HCT116 (cell line): ENCODE measurements around the gene CTBP2. TPM values are rescaled to one million over a fixed set of nuclear protein-coding genes. Genes with fewer than 3 reads are reported as not detected.

Source experiments
- ATAC-seq: fragments of 200-7000 bp; cut with Tn5 transposase; 2 replicates; pipeline ENCODE4 v1.9.1; 2020; ENCODE audit warnings: mild to moderate bottlenecking, moderate library complexity
- BruUV-seq: library from RNA; stranded (reverse); fragments of 400-500 nt; replicated peaks from 2 replicates; lab custom pipeline; 2021; lab: Mats Ljungman, UMichigan
- CTCF ChIA-PET: fragments of 300-600 bp; sonication (Branson Sonifier 250); formaldehyde crosslinking; loops from one replicate; lab custom pipeline; 2021; ENCODE audit warnings: antibody characterized with exemption; lab: Charles Lee
- POLR2A ChIA-PET: fragments of 300-600, 350-600 bp; sonication (Branson Sonifier 250); formaldehyde crosslinking; loops from one replicate; lab custom pipeline; 2021; ENCODE audit warnings: antibody characterized with exemption; lab: Charles Lee
- RAD21 ChIA-PET, 2 experiments: fragments of 300-600 bp; sonication (Branson Sonifier 250); formaldehyde crosslinking; loops; one replicate each; lab custom pipeline; 2023; ENCODE audit warnings: low total read pairs in 2 of 2; ENCODE audit not compliant: uncharacterized antibody in 2 of 2, unreplicated experiment in 2 of 2, low non-redundant PET in 1 of 2; lab: Charles Lee
- DNase-seq: peaks from one replicate; pipeline ENCODE4 v3.0.0-alpha.2; 2010; ENCODE audit warnings: low read depth, low spot score
- H2AFZ ChIP-seq: fragments of 200-600 bp; shearing (Covaris generic), sonication (generic); 2 replicates; pipeline ENCODE4 v1.6.1; 2017; ENCODE audit warnings: low read depth, mixed run types, mixed read lengths, antibody characterized with exemption, low read length; ENCODE audit not compliant: poor library complexity, severe bottlenecking
- H3K27ac ChIP-seq: 2 replicates; pipeline ENCODE4 v1.5.1; 2012; ENCODE audit warnings: low read depth, low read length
- H3K27me3 ChIP-seq: fragments of 200-600 bp; sonication (generic); 2 replicates; pipeline ENCODE4 v1.6.1; 2016; ENCODE audit warnings: mixed run types, low read length, mixed read lengths; ENCODE audit not compliant: insufficient read depth
- H3K36me3 ChIP-seq, 2 experiments: fragments of 200-500 bp in 1 of 2; fragments of 200-600 bp in 1 of 2; sonication (Bioruptor generic) in 1 of 2; sonication (generic) in 1 of 2; 2 replicates each; pipeline versions ENCODE4 v1.5.1 to v1.6.1; 2014 to 2016; ENCODE audit warnings: low read length in 2 of 2, inconsistent platforms in 1 of 2, mixed read lengths in 1 of 2, mixed run types in 1 of 2; ENCODE audit not compliant: insufficient read depth in 2 of 2, control insufficient read depth in 1 of 2
- H3K4me1 ChIP-seq, 2 experiments: fragments of 200-600 bp in 1 of 2; sonication (generic) in 1 of 2; 2 replicates each; pipeline versions ENCODE4 v1.5.1 to v1.6.1; 2012 to 2017; ENCODE audit warnings: low read length in 2 of 2, inconsistent platforms in 1 of 2, mild to moderate bottlenecking in 1 of 2, mixed read lengths in 1 of 2, mixed run types in 1 of 2, moderate library complexity in 1 of 2; ENCODE audit not compliant: insufficient read depth in 2 of 2, control insufficient read depth in 1 of 2
- H3K4me2 ChIP-seq: fragments of 200-600 bp; sonication (generic); 2 replicates; pipeline ENCODE4 v1.6.1; 2017; ENCODE audit warnings: mixed run types, low read length, mixed read lengths
- H3K4me3 ChIP-seq, 2 experiments: fragments of 200-600 bp in 1 of 2; sonication (generic) in 1 of 2; replicated peaks in 1 of 2; 2 replicates each; pipeline ENCODE4 v1.5.1; 2011 to 2016; ENCODE audit warnings: low read length in 2 of 2, control low read depth in 1 of 2, low read depth in 1 of 2, mild to moderate bottlenecking in 1 of 2, mixed read lengths in 1 of 2, mixed run types in 1 of 2
- H3K79me2 ChIP-seq: fragments of 200-600 bp; sonication (generic); 2 replicates; pipeline ENCODE4 v1.6.1; 2017; ENCODE audit warnings: mild to moderate bottlenecking, mixed run types, low read length, moderate library complexity, mixed read lengths; ENCODE audit not compliant: insufficient read depth
- H3K9ac ChIP-seq: fragments of 200-600 bp; sonication (generic); 2 replicates; pipeline ENCODE4 v1.6.1; 2016; ENCODE audit warnings: low read length, mixed read lengths
- H3K9me2 ChIP-seq: fragments of 200-600 bp; sonication (generic), shearing (Covaris generic); 2 replicates; pipeline ENCODE4 v1.6.1; 2017; ENCODE audit warnings: mixed run types, mild to moderate bottlenecking, moderate library complexity; ENCODE audit not compliant: insufficient read depth
- H3K9me3 ChIP-seq, 2 experiments: fragments of 200-500 bp in 1 of 2; fragments of 200-600 bp in 1 of 2; sonication (Bioruptor generic) in 1 of 2; sonication (generic) in 1 of 2; 2 replicates each; pipeline ENCODE4 v1.6.1; 2014 to 2017; ENCODE audit warnings: low read length in 2 of 2, mixed read lengths in 2 of 2, inconsistent platforms in 1 of 2, low read depth in 1 of 2, mild to moderate bottlenecking in 1 of 2, mixed run types in 1 of 2, moderate library complexity in 1 of 2; ENCODE audit not compliant: control insufficient read depth in 1 of 2, insufficient read depth in 1 of 2
- H4K20me1 ChIP-seq: fragments of 200-600 bp; sonication (generic), shearing (Covaris generic); 2 replicates; pipeline ENCODE4 v1.6.1; 2017; ENCODE audit warnings: mixed run types, mild to moderate bottlenecking, moderate library complexity; ENCODE audit not compliant: insufficient read depth
- ATF3 ChIP-seq: IDR thresholded peaks from 2 replicates; pipeline ENCODE4 v1.6.1; 2012
- CEBPB ChIP-seq: IDR thresholded peaks from 2 replicates; pipeline ENCODE4 v1.6.1; 2012; ENCODE audit warnings: low read depth
- EGR1 ChIP-seq: IDR thresholded peaks from 2 replicates; pipeline ENCODE4 v1.6.1; 2012; ENCODE audit warnings: low read depth
- EZH2phosphoT487 ChIP-seq: fragments of 200-600 bp; IDR thresholded peaks from 2 replicates; pipeline ENCODE4 v1.6.1; 2018; ENCODE audit warnings: antibody characterized with exemption, borderline replicate concordance
- FOSL1 ChIP-seq: IDR thresholded peaks from 2 replicates; pipeline ENCODE4 v1.6.1; 2012; ENCODE audit warnings: low read depth
- POLR2A ChIP-seq: IDR thresholded peaks from 2 replicates; pipeline ENCODE4 v1.7.0; 2011; ENCODE audit warnings: borderline replicate concordance; ENCODE audit not compliant: insufficient read depth, insufficient read length; ENCODE audit errors: extremely low read depth
- REST ChIP-seq: IDR thresholded peaks from 2 replicates; pipeline ENCODE4 v1.6.1; 2012; ENCODE audit warnings: low read depth
- ZBTB33 ChIP-seq: IDR thresholded peaks from 2 replicates; pipeline ENCODE4 v1.6.1; 2011; ENCODE audit warnings: mild to moderate bottlenecking, low read length, moderate library complexity; ENCODE audit not compliant: insufficient replicate concordance; ENCODE audit errors: extremely low read depth
- intact Hi-C: fragments of 100-400 bp; cut with micrococcal nuclease; formaldehyde crosslinking; loops from 2 replicates; pipeline ENCODE4 v1.10.0; 2022
- total RNA-seq: library from RNA; stranded (reverse); gene quantifications from one replicate; pipeline ENCODE4 v1.2.1, GENCODE V29; 2021; ENCODE audit not compliant: unreplicated experiment

Gene CTBP2
- total RNA-seq, 1 experiment from 2014 or later, result 144 TPM

- no peak for ATAC-seq
These were observed 206.9 kb downstream of the CTBP2 start for GRCh38 chr10:124953421-124953820.

More at GRCh38 chr10:124953421-124953820, 206.9 kb downstream of the CTBP2 start:
- intact Hi-C loops, result no loop called here
- BruUV-seq, result no TSS peak
- Histone ChIP-seq H3K36me3 (no peaks in the 10 kb centered on the region), H3K9me2 (no peaks in the 10 kb centered on the region), H3K4me1 (no peaks in the 10 kb centered on the region), H3K4me3 (no peak overlapping the region), H3K79me2 (peaks cover 87% of the 10 kb centered on the region), H3K27me3 (no peaks in the 10 kb centered on the region), H3K9me3 (no peaks in the 10 kb centered on the region), H2AFZ (no peak overlapping the region), H3K4me2 (no peak overlapping the region), H4K20me1 (peaks cover 13% of the 10 kb centered on the region; the same call in 1 of the 2 replicates), H3K9ac (no peak overlapping the region), H3K27ac (no peak overlapping the region)
- RAD21 ChIA-PET, result no interaction called here
- no peak for DNase-seq
- TF ChIP-seq REST, result no peak
- TF ChIP-seq EGR1, result no peak
- no peak for TF ChIP-seq CEBPB
- TF ChIP-seq ATF3, result no peak
- no peak for TF ChIP-seq ZBTB33
- TF ChIP-seq POLR2A, result no peak
- TF ChIP-seq EZH2phosphoT487, result no peak
- no peak for TF ChIP-seq FOSL1
- POLR2A ChIA-PET, result interaction anchor here (0.7 kb wide), 1 partner anchor 217 kb away, joined by 5 read pairs; no protein-coding TSS in a partner anchor
- CTCF ChIA-PET, result no interaction called here
